SW 1271 (cell line): ENCODE measurements around the gene MANBA.
"Not testable (repeated sequence)": the region's sequence is repeated elsewhere in the genome, so short reads cannot be mapped to it uniquely, and the experiment has no call there.

ENCODE experiments used
- DNase-seq, 2 experiments: peaks; one replicate each; lab custom pipeline; 2025; lab: John Stamatoyannopoulos, UW

The MANBA gene

DNA sequence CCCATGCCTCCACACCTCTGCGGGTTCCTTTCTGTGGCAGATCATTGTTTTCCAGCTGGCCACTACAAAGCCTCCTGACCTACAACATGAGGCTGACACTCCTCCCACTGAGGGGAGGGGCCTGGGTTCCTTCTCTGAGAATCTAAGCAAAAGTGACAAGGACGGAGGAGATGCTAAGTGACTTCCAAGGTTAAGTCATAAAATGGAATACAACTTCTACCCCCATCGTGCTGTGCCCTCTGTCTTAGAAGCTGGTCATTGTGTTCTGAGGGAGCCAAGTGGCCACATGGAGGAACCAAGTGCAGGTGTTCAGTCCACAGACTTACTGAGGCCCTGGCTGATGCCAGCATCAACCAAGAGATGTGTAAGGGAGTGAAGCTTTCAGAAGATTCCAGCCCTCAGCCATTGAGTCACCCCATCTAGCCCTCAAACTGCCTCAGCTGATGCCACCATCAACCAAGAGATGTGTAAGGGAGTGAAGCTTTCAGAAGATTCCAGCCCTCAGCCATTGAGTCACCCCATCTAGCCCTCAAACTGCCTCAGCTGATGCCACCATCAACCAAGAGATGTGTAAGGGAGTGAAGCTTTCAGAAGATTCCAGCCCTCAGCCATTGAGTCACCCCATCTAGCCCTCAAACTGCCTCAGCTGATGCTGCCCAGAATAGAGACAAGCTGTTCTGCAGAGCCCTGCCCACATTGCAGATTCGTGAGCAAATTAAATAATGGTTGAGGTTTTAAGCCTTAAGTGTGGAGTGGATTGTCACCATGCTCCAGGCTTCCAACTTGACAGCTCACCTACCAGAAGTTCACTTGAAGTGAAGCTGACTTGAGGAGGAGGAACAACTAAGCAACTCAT lies 140.8 kb downstream of the MANBA start:
- not testable (repeated sequence) for DNase-seq

- DNase-seq: not testable (repeated sequence)
Observed at GRCh38 chr4:102619021-102619420, 141.7 kb downstream of the MANBA start.

GRCh38 chr4:102616636-102617035 lies 144.1 kb downstream of the MANBA start:
- no peak for DNase-seq

DNA sequence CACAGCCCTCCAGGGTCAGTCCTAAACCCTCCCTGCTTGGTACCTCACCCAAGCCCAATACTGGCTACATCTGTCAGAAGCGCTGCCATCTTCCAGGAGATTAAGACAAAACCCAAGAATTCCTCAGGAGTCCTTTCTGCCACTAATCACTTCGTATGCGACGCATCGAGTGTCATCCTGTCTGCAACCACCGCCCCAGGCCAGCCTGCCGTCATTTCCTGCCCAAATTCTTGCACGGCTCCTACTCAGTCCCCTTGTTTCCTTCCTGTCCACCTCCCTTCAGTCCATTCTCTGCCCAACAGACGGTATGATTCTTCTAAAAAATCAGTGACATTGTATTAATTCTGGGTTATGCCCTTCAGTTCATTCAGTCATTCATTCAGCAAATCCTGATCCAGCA lies 146.0 kb downstream of the MANBA start:
- no peak for DNase-seq

DNA sequence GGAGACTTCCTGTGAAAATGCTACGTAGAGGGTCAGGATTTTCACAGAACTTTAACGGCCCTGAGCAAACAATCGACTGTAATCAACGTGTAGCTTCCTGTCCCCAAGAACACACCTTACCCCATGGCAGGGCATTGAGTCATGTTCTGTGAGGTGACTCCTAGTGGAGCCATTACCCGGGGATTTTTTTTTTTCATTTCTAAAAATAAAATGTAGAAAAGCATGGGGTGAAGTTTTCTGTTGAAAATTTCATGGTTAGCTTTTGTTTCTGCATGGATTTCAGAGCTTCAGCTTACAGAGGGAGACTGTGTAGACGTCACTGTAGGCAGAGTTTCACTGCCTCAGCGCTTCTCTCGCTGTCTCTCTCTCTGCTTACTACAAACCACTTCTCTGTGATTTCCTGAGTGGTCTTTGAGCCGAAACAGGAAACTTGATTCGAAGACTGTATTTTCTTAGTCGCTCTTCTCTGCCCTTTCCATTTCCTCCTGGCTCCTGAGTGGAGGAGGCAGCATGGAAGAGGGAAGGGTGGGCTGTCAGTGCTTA lies 147.9 kb downstream of the MANBA start:
- DNase-seq: no peak

DNA sequence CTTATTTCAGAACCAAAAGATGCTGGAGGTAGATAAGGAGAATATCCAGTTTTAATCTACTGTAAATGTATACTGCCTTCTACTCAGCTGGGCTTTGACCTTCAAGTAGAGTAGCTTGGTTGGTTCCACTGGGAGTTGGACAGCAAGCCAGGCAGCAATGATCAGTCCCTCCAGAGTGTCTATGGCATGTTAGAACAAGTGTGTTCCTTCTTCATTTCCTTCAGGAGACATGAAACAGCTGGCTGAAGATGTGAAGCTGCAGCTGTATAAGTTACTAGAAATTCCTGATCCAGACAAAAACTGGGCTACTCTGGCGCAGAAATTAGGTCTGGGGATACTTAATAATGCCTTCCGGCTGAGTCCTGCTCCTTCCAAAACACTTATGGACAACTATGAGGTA lies 148.6 kb downstream of the MANBA start:
- DNase-seq: no peak

DNA sequence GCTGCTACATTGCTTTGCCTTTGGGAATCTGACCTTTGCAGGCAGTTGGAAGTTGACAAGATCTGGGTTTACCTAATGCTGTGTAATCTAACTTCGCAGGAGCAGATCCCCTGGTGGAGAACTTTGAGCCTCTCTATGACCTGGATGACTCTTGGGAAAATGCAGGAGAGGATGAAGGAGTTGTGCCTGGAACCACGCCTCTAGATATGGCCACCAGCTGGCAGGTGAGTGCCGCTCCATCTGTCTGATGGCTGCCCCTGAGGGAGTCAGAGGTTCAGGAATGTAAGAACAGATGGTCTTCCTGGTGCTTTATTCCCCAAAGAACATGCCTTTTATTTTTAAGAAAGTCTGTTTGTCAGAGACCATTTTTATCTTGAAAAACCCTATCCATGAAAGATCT lies 150.3 kb downstream of the MANBA start:
- DNase-seq: no peak

GRCh38 chr4:102610007-102610406 lies 150.8 kb downstream of the MANBA start:
- DNase-seq: no peak

GRCh38 chr4:102608190-102608589 lies 152.6 kb downstream of the MANBA start:
- DNase-seq: no peak

DNA sequence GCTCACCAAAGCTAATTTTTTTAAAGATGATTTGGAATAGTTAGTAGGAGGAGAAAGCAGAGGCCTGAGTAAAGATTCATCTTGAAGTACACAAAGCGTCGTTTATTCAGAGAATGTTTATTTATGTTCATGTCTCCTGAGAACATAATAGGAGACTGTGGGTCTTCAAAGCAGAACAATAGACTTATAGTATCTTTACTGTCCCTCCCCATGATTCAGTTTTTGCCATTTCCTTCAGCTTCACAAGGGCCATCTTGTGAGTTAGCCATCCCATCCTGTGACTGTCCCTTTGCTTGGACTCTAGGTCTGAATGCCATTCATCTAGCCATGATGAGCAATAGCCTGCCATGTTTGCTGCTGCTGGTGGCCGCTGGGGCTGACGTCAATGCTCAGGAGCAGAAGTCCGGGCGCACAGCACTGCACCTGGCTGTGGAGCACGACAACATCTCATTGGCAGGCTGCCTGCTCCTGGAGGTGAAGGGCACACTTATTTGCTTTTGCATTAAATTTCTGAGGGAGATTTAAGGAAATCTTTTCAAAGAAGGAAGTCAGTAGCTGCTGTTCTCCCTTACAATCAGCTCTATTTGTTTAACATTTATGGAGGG lies 153.8 kb downstream of the MANBA start:
- no peak for DNase-seq

DNA sequence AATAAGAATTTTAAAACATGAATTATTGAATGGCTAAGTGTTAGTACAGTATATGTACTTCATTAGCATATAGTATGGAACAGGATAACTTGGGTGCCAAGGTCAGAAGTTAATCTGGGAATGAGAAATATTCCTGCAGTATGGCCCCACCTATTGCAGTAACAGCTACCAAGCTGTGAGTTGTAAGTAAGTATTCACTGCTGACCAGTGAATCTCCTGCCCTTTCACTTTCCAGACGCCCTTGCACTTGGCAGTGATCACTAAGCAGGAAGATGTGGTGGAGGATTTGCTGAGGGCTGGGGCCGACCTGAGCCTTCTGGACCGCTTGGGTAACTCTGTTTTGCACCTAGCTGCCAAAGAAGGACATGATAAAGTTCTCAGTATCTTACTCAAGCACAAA lies 154.5 kb downstream of the MANBA start:
- no peak for DNase-seq

DNA sequence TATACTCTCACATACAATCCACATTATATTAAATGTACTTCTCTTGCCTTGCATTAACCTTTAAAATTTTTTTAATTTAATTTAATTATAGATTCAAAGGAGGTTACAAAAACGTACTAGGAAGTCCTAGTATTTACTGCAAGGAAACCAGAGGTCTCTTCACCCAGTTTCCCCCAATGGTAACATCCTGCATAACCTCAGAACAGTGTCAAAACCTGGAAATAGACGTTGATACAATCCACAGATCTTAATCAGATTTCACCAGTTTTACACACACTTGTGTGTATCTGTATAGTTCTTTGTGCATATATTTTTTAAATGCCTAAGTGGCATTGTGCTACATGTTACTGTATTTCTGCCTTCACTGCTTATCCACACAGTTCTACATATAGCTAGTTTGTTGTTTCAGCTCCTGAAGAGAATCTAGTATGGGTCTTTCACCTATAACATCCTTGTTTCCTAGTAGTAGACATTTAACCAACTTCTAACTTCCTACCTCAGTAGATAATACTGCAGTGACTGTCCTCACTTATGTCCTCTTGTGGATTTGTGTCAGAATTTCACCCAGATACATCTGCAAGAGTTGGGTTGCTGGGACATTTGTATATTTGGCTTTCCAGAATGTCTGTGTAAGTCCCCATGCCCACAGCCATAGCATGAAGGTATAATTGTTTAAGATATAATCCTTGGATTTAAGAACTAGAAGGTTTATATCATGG lies 156.4 kb downstream of the MANBA start:
- DNase-seq: no peak

DNA sequence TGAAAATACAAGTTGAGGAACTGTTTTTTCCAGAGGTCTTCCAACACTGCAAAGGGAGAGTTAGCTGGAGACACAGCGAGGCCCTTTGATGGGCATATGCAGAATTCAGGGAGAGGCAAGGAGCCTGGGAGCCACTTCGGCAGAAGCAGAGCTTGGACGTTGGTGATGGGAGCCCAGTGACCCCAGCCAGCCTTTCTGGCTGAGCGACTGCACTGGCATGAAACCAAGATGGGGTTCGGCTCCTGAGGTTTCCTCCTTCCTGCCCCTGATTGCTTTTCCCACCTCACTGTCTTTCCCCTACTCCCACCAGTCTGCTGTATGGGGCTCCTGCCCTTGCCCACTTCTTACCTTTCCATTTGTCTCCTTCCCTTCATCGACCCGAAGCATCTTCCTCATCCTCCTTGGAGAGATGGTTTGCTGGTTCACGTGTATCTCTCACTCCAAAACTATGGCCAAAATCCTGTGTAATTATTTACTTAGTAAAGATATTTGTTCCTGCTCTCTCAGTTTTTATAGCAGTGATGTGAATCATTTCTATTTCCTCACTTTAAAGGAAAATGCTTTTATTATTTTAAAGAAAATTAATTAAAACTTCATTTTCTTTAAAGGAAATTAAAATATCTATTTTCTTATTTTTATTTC lies 159.1 kb downstream of the MANBA start:
- no peak for DNase-seq

GRCh38 chr4:102600689-102601088 lies 160.1 kb downstream of the MANBA start:
- no peak for DNase-seq

DNA sequence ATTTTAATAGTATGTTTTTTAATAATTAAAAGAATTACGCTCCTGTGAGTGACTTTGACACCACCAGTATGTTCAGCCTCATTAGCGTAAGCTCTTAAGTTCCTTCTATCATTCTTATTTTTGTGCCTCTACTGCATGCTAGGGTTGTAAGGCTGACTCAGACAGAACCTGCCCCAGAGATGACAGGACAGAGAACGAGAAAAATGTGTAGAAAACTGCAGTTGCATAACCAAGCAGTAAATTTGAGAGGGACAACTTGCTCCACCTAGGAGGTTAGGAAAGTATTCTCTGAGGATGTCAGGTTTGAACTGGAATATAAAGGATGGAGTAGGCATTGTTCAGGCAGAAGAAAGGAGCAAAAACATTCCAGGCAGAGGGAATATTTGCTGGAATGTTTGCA lies 160.9 kb downstream of the MANBA start:
- DNase-seq: no peak

DNA sequence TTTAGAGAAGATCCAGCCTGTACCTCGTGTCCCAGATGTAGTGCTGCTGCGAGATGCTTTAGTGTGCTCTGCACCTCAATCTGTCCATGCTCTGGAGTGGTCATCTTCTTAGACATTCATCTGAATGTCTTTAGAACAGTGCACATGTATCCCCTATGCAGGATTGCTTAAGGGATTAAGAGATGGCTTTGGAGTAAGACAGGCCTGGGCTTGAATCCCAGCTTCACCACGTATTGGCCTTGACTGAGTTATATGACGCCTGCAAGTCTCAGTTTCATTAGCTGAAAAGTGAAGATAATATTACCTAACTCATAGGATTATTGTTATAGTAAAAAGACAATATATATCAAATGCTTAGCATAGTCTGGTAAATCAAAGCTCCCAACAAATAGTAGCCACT lies 161.3 kb downstream of the MANBA start:
- DNase-seq: no peak

DNA sequence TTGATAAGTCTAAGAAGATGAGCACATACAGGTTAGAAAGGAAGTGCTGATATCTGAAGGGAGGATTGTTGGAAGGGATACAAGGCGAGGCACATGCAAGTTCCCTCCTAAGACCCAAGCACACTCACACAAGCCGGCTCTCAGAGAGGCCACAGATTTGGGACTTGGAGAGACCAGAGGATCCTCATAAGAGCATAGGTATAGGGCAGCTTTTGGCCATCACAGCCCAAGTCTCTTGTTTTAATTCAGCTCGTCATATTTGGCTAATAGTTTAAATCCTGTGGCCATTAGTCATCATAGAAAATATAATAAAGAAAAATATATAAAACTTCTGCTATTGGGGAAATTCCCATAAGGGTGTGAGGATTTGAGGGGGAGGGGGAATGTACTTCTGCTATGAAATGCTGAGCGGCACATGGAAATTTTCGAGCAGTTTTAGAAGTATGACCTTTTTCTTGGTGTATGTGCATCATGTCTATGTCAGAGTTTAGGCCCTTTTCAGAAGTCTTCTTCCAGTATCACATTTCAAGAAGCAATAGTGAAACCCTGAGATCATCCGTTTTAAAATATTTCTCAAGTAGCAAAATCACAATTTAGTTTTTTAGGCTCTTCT lies 161.9 kb downstream of the MANBA start:
- DNase-seq: no peak

GRCh38 chr4:102598086-102598761 lies 162.5 kb downstream of the MANBA start:
- DNase-seq: no peak

- DNase-seq: no peak
Observed at GRCh38 chr4:102596532-102596931, 164.2 kb downstream of the MANBA start.

DNA sequence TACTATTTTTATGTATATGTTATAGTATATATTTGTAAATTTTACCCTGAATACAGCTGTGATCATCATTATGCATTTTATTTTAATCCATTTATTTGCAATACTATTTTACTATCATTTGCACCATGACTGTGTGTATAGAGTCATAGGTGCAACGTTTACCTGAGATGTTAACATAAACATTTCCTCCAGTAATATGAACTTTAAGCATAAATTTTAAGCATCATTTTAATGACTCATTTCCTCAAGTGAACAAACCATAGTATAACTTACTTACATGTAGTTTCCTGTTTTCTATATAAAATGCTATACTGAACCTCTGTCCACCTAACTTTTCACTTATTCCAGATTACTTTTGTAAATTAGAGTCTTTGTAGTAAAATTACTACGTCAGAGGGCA lies 166.8 kb downstream of the MANBA start:
- DNase-seq: no peak

GRCh38 chr4:102593147-102593546 lies 167.6 kb downstream of the MANBA start:
- no peak for DNase-seq
